C4-2B (cell line): Measurements from ENCODE around the gene SHF.

ENCODE experiments used
- CTCF ChIP-seq: fragments of 450-650 bp; conservative IDR thresholded peaks from 2 replicates; pipeline ENCODE4 v1.5.1; 2017; ENCODE audit warnings: mild to moderate bottlenecking
- ZFX ChIP-seq: fragments of 450-650 bp; IDR thresholded peaks from 2 replicates; pipeline ENCODE4 v1.6.1; 2017

- no peak for TF ChIP-seq CTCF
- no peak for TF ChIP-seq ZFX
Observed at GRCh38 chr15:45133561-45133920, 54.2 kb downstream of the SHF start.
